HG02798 (cell line): ENCODE measurements around the gene ACOXL.
"Not testable (repeated sequence)": the region's sequence is repeated elsewhere in the genome, so short reads cannot be mapped to it uniquely, and the experiment has no call there.

Experiments used
- ATAC-seq: cut with Tn5 transposase; IDR thresholded peaks from one replicate; pipeline ENCODE4 v1.9.1; 2021; ENCODE audit warnings: mild to moderate bottlenecking; ENCODE audit not compliant: unreplicated experiment, poor library complexity

Gene ACOXL

GRCh38 chr2:110732422-110733413 is at the start of gene ACOXL:
ACOXL (plus strand) TSS chr2:110732573; CDS start chr2:110768390, 35,817 bp downstream.
- ATAC-seq, result peak; percentile 38

- ATAC-seq, result no peak
Measured at GRCh38 chr2:110682872-110683271, 49.5 kb upstream of the ACOXL start.

DNA sequence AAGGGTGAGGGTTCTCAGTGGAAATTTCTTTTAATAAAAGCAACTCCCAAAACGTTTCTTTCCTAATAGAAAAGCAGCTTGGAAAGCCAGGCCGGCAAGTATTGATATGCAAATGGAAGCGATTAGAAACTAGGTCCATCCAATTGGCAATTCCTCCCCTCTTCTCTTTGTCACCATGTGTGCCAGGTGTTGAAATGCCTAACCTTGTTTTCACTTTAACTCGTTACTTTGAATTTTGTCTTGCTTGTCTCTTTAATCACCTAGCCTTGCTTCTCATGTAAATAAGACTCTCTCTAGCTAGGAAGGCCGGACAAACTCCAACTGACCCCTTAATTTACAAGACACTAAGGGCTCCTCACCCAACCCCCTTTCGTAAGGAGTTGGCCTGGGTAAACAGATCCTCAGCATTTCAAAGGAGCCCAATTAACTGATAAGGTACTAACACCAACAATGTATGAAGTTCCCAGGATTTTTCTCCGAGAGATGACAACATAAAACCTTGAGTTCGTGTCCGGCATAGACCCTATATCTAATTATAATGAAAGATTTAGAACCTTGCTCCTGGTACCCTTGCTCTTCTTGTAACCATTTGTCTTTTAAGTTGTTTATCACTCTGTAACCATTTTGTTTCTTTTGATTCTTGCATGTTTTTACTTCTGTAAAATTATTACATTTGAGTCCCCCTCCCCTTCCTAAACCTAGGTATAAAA is 44.4 kb upstream of the ACOXL start:
- ATAC-seq, result not testable (repeated sequence)

GRCh38 chr2:110688594-110689091 is 43.7 kb upstream of the ACOXL start:
- no peak for ATAC-seq

DNA sequence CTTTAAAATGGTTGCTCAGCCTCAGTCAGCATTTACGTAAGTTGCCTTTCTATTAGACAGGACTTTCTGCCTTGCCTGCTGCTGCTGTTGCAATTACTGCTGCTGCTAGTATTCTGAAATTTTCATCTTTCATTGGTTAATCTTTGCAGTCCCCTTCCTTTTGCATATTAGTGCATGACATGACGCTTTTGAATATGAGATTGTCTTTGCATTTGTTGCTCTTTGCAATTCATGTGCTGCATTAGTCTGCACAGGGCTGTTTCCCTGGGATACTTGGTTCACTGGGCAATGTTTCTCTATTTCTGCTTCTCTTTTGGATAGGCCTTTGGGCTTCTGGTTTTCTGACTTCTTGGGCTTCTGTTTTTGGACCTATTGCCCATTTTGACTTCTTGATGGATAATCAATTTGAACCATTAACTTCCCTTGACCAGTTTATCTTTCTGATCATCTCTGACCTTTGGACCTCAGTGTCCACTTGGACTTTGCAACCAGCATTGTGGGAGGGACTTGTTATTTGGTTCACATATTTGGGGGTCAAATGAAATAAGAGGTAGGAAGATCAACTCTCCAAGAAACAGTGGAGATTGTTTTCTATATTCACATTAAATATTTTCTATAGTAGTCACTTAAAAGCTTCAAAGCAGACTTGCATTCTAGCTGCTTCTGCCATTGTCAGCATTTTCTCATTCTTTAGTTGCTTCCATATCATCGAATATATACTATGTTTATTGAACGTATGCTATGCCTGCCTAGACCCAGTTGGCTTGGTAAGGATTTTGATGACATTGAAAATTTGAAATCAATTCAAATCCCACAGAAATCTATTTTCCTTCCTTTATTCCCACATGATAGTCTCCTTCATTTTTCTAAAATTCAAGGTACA is 42.0 kb upstream of the ACOXL start:
- no peak for ATAC-seq

- no peak for ATAC-seq
Measured at GRCh38 chr2:110691612-110692258, 40.6 kb upstream of the ACOXL start.

DNA sequence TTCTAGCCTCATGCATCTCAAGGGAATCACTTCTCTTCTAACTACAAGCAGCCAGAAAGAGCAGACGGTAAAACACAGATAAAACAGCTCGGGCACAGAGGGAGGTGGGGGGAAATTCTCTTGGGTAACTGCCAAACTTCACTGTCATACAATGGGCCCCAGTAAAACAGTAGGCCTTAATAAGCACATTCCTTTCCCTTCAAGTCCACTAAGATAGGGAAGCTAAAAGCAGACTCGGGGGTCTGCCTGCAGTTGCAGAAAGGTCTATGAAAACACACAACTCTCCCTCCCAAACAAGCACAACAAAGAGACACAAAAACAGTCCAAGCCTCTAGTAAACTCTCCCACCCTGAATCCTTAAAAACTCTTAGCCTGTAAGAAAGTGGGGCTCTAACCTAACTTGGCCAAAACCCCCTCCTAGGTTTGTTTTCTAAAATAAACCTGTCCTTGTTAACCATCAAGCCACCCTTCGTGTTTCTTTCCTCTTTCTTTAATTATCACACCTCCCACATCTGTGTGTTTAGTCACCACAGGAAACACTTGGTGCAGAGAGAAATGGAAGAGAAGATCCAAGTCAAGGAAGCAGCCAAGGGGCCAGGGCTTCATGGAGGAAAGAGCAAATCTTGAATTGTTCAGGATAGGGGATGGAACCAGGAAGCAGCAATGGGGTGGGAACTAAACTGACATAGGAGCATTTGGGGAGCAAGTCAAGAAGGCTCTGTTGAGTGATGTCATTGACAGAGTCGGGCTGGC is 37.1 kb upstream of the ACOXL start:
- ATAC-seq, result not testable (repeated sequence)

GRCh38 chr2:110698253-110698652 is 34.1 kb upstream of the ACOXL start:
- ATAC-seq, result not testable (repeated sequence)

GRCh38 chr2:110702514-110703380 is 29.6 kb upstream of the ACOXL start:
- ATAC-seq, result no peak

DNA sequence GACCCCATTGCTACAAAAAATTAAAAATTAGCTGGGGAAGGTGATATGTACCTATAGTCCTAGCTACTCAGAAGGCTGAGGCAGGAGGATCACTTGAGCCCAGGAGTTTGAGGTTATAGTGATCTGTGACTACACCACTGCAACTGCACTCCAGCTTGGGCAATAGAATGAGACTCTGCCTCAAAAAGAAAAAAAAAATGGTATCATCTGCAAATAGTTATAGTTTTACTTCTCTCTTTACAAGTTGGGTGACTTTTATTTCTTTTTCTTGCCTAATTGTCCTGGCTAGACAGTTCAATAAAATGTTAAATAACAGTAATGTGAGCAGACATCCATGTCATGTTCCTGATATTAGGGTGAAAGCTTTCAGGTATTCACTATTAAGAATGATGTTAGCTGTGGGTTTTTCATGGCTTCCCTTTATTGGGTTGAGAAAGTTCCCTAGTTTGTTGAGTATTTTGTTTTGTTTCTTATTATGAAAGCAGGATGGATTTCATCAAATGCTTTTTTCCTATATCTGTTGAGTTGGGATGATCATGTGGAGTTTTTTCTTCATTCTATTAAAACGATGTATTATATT is 24.9 kb upstream of the ACOXL start:
- ATAC-seq, result no peak

DNA sequence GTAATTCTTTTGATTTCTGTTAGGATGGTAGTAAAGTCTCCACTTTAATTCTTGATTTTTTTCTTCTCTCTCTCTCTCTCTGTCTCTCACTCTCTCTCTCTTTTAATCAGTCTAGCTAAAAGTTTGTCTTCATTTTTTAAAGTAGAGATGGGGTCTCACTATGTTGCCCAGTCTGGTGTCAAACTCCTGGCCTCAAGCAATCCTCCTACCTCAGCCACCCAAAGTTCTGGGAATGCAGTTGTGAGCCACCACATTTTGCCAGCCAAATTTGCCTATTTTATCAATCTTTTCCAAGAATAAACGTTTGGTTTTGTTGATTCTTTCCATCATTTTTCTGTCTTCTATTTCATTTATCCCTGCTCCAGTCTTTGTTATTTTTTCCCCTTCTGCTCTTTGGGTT is 23.9 kb upstream of the ACOXL start:
- ATAC-seq, result no peak

- no peak for ATAC-seq
Measured at GRCh38 chr2:110712737-110713136, 19.6 kb upstream of the ACOXL start.

GRCh38 chr2:110713513-110714362 is 18.6 kb upstream of the ACOXL start:
- peak; percentile 61 for ATAC-seq

DNA sequence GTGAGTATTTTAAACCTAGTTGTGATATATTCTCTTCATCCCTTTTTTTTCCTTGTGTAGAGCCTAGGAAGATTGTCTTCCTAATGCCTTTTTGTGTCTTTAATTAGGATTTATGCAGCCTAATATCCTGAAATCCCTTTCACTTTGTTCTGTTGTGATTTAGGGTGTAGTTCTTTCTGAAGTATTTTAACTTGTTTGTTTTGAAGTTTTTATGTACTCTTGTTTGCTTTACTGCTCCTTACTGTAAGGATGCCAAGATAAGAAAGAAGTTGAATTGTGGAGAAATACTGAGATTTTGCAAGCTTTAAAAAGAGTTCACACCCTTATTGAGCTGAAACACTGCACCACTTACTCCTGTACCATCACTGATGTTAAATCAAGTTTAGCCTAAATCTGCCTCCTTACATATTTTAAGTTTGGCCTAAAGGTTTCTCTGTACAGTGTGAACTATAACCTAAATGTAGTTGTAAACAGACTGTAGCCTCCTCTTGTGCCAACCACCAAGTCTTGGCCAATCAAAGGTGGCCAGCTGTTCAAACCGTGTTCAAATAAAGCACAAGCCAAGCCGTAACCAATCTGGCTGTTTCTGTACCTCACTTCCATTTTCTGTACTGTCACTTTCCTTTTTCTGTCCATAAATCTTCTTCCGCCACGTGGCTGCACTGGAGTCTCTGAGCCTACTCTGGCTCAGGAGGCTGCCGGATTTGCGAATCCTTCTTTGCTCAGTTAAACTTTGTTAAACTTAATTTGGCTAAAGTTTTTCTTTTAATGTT is 17.7 kb upstream of the ACOXL start:
- ATAC-seq, result no peak

DNA sequence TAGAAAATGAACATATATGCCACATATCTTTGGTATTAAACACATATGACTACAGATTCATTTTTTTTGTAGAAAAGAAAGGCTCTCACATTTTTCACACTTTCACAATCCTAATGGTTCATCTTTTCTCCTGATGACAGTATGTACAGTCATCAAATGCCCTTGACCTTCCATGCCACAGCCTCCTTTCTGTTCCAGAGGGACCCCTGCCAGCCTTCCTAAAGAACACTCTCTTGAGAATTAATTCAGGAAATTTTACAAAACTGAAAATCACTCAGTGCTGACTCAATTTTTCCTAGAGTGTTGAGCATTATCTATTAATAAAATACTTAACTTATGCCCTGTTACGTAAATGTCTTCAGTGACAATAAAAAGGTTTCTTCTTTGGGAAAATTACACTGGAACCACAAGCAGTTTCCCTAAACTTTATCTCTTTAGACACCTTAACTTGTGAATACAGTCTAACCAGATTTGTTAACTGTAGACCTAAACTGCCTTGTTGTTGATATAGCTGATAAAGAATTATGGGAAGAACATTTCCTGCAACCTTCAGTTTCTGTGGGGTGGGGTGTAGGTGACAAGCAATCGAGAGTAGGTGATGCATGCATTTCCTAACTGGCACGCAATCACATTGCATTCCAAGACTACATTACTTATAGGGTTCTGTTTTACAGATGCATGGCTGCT is 15.3 kb upstream of the ACOXL start:
- no peak for ATAC-seq
